Hepatocyte (in vitro differentiated cells): ENCODE results near the gene CARD19.

Source experiments
- CTCF ChIP-seq: fragments of 200-600 bp; sonication (generic); IDR thresholded peaks from 2 replicates; pipeline ENCODE4 v1.5.1; 2016; ENCODE audit warnings: antibody characterized with exemption, mild to moderate bottlenecking; ENCODE audit not compliant: poor library complexity
- EZH2 ChIP-seq: fragments of 200-600 bp; sonication (generic); IDR thresholded peaks from 2 replicates; pipeline ENCODE4 v1.6.1; 2016; ENCODE audit warnings: antibody characterized with exemption, mild to moderate bottlenecking, borderline replicate concordance
- EZH2phosphoT487 ChIP-seq: fragments of 200-600 bp; sonication (generic); IDR thresholded peaks from one replicate; pipeline ENCODE4 v1.6.1; 2018; ENCODE audit warnings: antibody characterized with exemption, mild to moderate bottlenecking, low read depth, moderate library complexity; ENCODE audit not compliant: unreplicated experiment, severe bottlenecking

DNA sequence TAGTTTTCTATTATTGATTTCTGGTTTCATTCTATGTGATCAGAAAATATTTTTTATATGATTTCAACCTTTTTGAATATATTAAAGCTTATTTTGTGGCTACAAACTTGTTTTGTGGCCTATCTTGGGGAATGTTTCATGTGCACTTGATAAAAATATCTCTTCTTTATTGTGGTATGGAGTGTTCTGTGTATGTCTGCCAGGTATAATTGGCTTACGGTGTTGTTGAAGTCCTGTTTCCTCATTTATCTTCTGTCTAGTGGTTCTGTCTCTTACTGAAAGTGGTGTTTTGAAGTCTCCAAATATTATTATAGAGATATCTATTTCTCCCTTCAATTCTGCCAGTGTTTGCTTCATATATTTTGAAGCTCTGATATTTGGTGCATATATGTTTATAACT, 9.6 kb downstream of the CARD19 start:
- TF ChIP-seq CTCF (no peak), EZH2 (no peak), EZH2phosphoT487 (no peak)
